ENCODE results near the gene SUPT20H.

DNA sequence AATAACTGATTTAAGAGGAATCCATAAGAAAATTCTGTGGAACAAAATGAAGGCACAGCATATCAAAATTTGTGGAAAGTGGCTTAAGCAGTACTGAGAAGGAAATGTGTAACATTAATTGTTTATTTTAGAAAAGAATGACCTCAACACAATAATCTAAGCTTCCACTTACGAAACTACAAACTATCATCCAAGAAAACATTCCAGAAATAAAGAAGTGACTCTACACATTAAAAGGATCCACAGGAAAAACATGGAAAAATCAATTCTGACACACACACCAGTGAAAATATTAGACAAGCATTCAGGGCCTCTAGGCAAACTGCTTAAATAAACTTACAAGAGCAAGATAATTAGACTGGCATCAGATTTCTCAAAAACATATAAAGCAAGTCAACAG, 44.9 kb downstream of the SUPT20H start:
- TF ChIP-seq, protein P1, sequence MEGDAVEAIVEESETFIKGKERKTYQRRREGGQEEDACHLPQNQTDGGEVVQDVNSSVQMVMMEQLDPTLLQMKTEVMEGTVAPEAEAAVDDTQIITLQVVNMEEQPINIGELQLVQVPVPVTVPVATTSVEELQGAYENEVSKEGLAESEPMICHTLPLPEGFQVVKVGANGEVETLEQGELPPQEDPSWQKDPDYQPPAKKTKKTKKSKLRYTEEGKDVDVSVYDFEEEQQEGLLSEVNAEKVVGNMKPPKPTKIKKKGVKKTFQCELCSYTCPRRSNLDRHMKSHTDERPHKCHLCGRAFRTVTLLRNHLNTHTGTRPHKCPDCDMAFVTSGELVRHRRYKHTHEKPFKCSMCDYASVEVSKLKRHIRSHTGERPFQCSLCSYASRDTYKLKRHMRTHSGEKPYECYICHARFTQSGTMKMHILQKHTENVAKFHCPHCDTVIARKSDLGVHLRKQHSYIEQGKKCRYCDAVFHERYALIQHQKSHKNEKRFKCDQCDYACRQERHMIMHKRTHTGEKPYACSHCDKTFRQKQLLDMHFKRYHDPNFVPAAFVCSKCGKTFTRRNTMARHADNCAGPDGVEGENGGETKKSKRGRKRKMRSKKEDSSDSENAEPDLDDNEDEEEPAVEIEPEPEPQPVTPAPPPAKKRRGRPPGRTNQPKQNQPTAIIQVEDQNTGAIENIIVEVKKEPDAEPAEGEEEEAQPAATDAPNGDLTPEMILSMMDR (IDR thresholded peaks at IDR 0.05; ENCODE audit: poor library complexity): no peak
- TF ChIP-seq EZH2 (IDR thresholded peaks at IDR 0.05; ENCODE audit: borderline replicate concordance): no peak
